HG02571 (cell line): ENCODE results near the gene RIMKLB.

Experiments
- ATAC-seq: cut with Tn5 transposase; IDR thresholded peaks from one replicate; pipeline ENCODE4 v1.9.1; 2021; ENCODE audit warnings: mild to moderate bottlenecking, moderate library complexity; ENCODE audit not compliant: unreplicated experiment

The RIMKLB gene

GRCh38 chr12:8697476-8698131, at the start of gene RIMKLB:
Gene RIMKLB, plus strand, starts transcription at chr12:8697991. Its CDS starts 15,876 bp downstream, at chr12:8713867.
- ATAC-seq: peak; percentile 81

- ATAC-seq: peak; percentile 73
These were observed 49.1 kb upstream of the RIMKLB start for GRCh38 chr12:8648576-8649205.

- no peak for ATAC-seq
These were observed 42.4 kb upstream of the RIMKLB start for GRCh38 chr12:8655421-8655820.

GRCh38 chr12:8658346-8658745, 39.4 kb upstream of the RIMKLB start:
- no peak for ATAC-seq

GRCh38 chr12:8661016-8661415, 36.8 kb upstream of the RIMKLB start:
- ATAC-seq: no peak

- no peak for ATAC-seq
These were observed 36.0 kb upstream of the RIMKLB start for GRCh38 chr12:8661751-8662150.

- no peak for ATAC-seq
These were observed 35.2 kb upstream of the RIMKLB start, which contains the start of gene MFAP5 for GRCh38 chr12:8662593-8662992. Gene MFAP5, minus strand, starts transcription at chr12:8662826. Its CDS starts 722 bp downstream, at chr12:8662104.

- no peak for ATAC-seq
These were observed 33.4 kb upstream of the RIMKLB start for GRCh38 chr12:8664228-8664913.

- no peak for ATAC-seq
These were observed 32.0 kb upstream of the RIMKLB start for GRCh38 chr12:8665759-8666158.

GRCh38 chr12:8667270-8667669, 30.5 kb upstream of the RIMKLB start:
- ATAC-seq: no peak

GRCh38 chr12:8668441-8668840, 29.4 kb upstream of the RIMKLB start:
- no peak for ATAC-seq

GRCh38 chr12:8672381-8672780, 25.4 kb upstream of the RIMKLB start:
- ATAC-seq: no peak

GRCh38 chr12:8675591-8676036, 22.2 kb upstream of the RIMKLB start:
- no peak for ATAC-seq

GRCh38 chr12:8676651-8677050, 21.1 kb upstream of the RIMKLB start:
- ATAC-seq: no peak

- ATAC-seq: no peak
These were observed 20.4 kb upstream of the RIMKLB start for GRCh38 chr12:8677362-8677761.

GRCh38 chr12:8678661-8679111, 19.1 kb upstream of the RIMKLB start:
- ATAC-seq: no peak

GRCh38 chr12:8680533-8680932, 17.3 kb upstream of the RIMKLB start:
- ATAC-seq: no peak

GRCh38 chr12:8681129-8681884, 16.5 kb upstream of the RIMKLB start:
- no peak for ATAC-seq

- no peak for ATAC-seq
These were observed 12.7 kb upstream of the RIMKLB start for GRCh38 chr12:8685051-8685450.

GRCh38 chr12:8687846-8688601, 9.8 kb upstream of the RIMKLB start:
- ATAC-seq: no peak
